SIG-M5 treated with dmso at 0.1 percent for 504 hours (cell line): ENCODE results near the gene GPER1.
A peak's percentile ranks its signal among the peaks of the same experiment; 100 is the strongest.
"Not testable (repeated sequence)": the region's sequence is repeated elsewhere in the genome, so short reads cannot be mapped to it uniquely, and the experiment has no call there.

Experiments
- DNase-seq: peaks from one replicate; lab custom pipeline; 2025; ENCODE audit not compliant: unreplicated experiment; lab: John Stamatoyannopoulos, UW

The GPER1 gene

GRCh38 chr7:1116383-1117008 is 28.6 kb downstream of the GPER1 start:
- not testable (repeated sequence) for DNase-seq

GRCh38 chr7:1117321-1117928 is 29.5 kb downstream of the GPER1 start:
- no peak for DNase-seq

GRCh38 chr7:1119201-1119600 is 31.3 kb downstream of the GPER1 start:
- no peak for DNase-seq

- no peak for DNase-seq
Observed at GRCh38 chr7:1120791-1121190, 32.9 kb downstream of the GPER1 start.

DNA sequence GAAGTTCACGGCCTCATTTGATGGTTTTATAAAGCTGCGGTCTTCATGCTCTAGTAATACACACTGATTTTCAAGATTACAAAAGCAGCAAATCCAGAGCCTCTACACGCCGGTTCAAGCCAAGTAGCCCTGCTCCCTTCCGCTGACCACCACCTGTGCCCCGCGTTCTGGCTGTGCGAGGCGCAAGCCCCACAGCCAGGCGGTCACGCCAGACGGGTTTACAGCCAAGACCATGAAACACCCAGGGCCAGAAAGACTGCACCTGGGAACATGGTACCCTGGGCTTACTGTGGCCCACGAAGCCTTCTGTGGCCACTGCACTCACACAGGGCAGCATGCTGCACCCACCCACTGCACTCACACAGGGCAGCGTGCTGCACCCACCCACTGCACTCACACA is 33.6 kb downstream of the GPER1 start:
- DNase-seq, result no peak

DNA sequence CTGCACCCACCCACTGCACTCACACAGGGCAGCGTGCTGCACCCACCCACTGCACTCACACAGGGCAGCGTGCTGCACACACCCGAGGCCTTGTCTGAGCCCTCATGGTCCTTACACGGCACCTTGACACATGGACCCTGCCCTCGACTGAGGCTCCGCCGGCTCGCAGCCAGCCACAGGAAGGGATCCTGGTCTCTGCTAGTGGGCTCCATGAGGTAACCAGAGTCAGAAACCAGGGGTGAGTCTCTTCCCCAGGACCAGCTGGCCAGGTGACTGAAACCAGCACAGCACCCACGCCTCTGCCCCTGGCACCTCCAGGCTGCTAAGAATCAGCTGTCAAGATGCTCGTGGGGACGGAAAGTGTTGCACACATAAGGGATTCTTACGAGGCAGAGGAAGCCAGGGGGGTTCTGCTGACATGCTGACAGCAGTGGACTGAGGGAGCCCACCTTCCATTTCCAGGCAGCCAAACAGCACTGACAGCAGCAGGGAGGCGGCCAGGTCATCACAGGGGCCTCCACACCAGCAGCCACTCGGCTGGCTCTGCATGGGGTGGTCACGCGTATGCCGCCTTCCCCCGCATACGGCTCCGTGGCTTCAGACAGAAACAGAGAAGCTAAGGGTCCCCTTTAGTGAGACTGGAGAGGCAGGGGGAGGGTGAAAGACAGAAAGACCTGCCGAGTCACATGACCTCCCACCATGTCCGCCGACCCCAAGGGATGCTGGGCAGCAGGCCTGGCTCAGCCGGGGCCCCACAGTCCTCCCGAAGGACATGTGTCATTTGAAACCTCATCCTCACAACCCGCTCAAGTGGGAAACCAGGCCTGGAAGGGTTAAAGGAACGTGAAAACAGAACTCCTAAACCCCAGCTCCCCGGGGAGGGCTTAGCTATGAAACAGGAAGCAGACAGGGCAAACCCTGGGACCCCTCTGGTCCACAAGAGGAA is 34.2 kb downstream of the GPER1 start:
- DNase-seq, result no peak

- DNase-seq, result no peak
Observed at GRCh38 chr7:1122832-1123501, 35.1 kb downstream of the GPER1 start.

DNA sequence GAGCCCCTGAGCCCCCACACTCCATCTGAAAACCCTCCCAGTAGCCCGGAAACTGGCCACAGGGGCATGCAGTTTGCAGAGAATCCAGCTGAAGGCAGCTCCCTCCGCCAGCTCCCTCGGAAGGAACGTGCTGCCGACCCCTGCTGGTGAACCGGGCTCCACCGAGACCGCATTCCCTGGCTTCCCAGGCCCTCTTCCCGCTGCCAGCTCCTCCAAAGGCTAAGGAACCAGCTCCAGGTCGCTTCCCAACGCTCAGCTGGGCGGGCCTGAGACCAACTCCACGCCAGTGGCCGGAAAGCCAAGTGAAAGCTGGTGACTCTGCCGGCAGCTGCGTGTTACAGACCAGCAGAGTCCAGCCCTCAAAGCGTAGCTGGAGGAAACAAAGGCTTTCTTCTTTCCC is 35.8 kb downstream of the GPER1 start:
- DNase-seq, result no peak

GRCh38 chr7:1124164-1124563 is 36.3 kb downstream of the GPER1 start:
- no peak for DNase-seq

DNA sequence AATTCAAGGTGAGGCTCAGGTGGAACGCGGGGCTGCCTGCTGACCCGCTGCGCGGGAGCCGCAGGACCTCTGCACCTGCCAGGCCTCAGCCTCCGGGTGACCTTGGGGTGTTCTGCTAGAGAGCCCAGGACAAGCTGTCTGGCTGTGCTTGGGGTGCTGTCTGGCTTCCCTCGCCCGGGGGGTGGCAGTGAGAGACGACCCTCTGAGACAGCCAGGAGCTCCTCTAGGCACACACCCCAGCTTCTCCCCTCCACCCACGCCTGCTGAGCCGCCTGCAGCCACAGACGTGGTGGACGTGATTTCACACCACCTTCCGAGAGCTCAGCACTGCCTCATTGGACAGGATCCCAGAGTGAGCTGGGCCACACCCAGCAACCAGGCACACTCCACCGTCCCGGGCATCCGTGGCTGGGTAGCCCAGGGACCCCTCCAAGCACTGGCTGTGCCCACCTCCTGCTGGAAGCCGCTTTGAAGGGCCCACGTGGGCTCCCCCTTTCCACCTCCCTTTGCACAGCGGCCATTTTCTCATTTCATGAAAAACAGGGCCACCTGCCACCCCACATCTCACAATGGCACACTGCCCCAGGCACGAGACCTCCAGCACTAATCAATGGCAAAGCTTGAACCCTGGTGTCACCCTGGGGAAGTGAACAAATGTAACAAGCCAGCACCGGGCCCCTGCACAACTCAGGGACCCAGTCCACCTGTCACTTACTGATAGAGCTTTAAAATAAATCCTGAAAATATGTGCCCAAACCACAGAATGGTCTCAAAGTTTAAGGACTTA is 37.1 kb downstream of the GPER1 start:
- DNase-seq, result no peak

DNA sequence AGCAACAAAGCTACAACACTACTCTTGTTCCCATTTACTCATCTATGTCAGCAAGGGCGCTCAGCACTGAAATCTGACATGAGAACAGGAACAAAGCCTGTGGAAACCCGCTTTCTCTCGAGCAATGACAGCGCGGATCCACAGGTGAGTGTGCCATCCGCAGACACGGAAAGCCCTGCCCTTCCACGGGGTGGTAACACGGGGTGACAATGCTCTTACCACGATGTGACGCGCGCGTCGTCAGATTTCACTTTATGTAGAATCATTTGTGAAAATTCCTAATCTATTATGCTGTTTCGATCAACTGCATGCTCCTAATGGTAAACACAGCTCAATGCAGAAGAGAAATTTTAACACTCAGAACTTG is 37.7 kb downstream of the GPER1 start:
- no peak for DNase-seq

- no peak for DNase-seq
Observed at GRCh38 chr7:1127001-1127400, 39.1 kb downstream of the GPER1 start.

GRCh38 chr7:1129431-1129830 is 41.5 kb downstream of the GPER1 start:
- DNase-seq, result no peak

- DNase-seq, result no peak
Observed at GRCh38 chr7:1130021-1130990, 42.4 kb downstream of the GPER1 start.

DNA sequence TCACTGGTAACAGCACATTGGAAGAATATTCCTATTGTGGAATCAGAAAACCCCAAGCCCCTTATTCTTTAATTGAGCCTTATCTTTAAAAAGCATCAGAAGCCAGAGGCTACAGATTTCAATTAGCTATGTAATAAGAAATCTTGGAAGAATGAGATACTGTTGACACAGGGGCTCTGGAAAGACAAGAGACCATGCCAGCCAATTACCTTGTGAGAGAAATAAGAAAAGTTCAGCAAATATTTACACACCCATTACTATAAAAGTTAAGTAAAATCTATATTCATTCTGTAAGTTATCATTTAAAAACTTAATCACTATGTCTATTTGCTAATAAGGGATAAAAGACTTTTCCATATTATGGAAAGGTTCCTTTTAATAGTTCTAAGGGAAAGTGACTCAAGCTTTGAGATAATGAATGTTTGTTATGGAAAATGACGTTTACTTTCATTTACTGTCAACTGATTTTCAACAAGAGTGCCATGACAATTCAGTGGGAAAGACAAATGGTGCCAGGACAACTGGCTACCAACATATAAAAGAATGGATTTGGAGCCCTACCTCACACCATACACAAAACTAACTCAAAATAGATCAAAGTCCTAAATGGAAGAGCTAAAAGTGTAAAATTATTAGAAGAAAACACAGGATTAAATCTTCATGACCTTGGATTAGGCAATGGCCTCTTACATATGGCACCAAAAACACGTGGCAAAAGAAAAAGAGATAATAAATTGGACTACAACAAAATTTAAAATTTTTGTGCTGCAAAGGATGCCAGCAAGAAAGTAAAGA is 43.8 kb downstream of the GPER1 start:
- DNase-seq, result no peak

GRCh38 chr7:1134951-1135350 is 47.0 kb downstream of the GPER1 start:
- DNase-seq, result no peak

DNA sequence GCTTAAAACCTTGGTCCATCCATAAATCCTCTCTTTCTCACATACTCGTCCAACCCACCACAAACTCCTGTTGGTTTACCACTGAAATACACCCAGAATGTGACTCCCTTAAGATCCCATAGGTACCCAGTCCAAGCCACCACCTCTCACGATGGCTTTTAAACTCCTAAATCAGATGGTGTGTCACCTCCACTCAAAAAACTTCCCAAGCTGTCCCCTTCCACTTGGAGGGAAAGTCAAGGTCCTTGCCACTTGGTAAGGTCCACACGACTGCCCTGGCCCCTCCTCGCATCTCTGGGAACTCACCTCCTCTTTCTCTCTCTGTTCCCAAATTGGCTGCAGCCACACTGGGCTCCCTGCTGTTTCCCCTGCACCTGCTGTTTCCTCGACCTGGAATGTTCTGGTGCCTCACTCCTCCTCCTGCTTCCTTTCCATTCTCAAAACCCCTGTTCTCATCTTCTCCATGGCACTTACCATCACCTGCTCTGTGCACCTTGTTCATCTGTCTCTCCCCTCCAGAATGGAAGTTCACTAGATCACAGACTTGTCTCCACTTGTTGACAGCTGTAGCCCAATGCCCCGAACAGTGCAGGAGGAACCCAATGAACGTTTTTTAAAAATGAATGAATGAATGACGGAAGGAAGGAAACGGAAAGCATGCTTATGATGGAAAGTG is 49.1 kb downstream of the GPER1 start:
- peak; percentile 32 for DNase-seq

GRCh38 chr7:1137517-1138167 is 49.7 kb downstream of the GPER1 start:
- DNase-seq, result no peak
